Spinal cord (tissue), 10 donors: Measurements from ENCODE around the gene TSBP1. TPM values are rescaled to one million over a fixed set of nuclear protein-coding genes. Genes with fewer than 3 reads are reported as not detected.

Experiments used
- DNase-seq, 6 donors: peaks; one replicate each; pipeline versions ENCODE4 v3.0.0 to v3.0.0-alpha.2; 2013 to 2015; ENCODE audit warnings: low spot score in 6 of 6, low read depth in 4 of 6
- H3K27ac ChIP-seq: one replicate; pipeline ENCODE4 v1.5.1; 2013; ENCODE audit warnings: low read depth, low read length, control low read depth
- H3K27me3 ChIP-seq: one replicate; pipeline ENCODE4 v1.6.1; 2013; ENCODE audit warnings: low read length; ENCODE audit not compliant: control insufficient read depth, insufficient read depth
- H3K36me3 ChIP-seq: one replicate; pipeline ENCODE4 v1.6.1; 2013; ENCODE audit warnings: low read length; ENCODE audit not compliant: control insufficient read depth, insufficient read depth
- H3K4me1 ChIP-seq: one replicate; pipeline ENCODE4 v1.6.1; 2013; ENCODE audit warnings: low read length; ENCODE audit not compliant: control insufficient read depth, insufficient read depth
- H3K4me3 ChIP-seq: one replicate; pipeline ENCODE4 v1.5.1; 2013; ENCODE audit warnings: low read depth, low read length, control low read depth
- H3K9me3 ChIP-seq: one replicate; pipeline ENCODE4 v1.6.1; 2013; ENCODE audit warnings: low read length; ENCODE audit not compliant: control insufficient read depth, insufficient read depth
- WGBS: methylation state at CpG from one replicate; pipeline ENCODE4 v1.1.5; 2013; ENCODE audit warnings: missing lambda C conversion rate; ENCODE audit not compliant: insufficient coverage; 5-methylcytosine and 5-hydroxymethylcytosine counted together
- long read RNA-seq, 4 donors: transcript quantifications; one replicate each; lab custom pipeline, GENCODE V29; 2026
- polyA plus RNA-seq, 2 donors: library from polyadenylated mRNA; unstranded; fragments of 120-200 nt; gene quantifications; one replicate each; pipeline ENCODE4 v1.2.1, GENCODE V29; 2013; ENCODE audit not compliant: insufficient read length in 2 of 2
- total RNA-seq, 2 donors: library from RNA; depleted of rRNA in 1 of 2; stranded (reverse); fragments of 120-200 nt in 1 of 2; fragments of >200 nt in 1 of 2; gene quantifications; one replicate each; pipeline versions ENCODE4 v1.2.3 to v1.2.4, GENCODE V29; 2013 to 2014
- donor health status: healthy.

The TSBP1 gene
- not detected for total RNA-seq
- under 1 TPM in 1 of 2 donors, not detected in 1; 0.27 TPM for polyA plus RNA-seq
- long read RNA-seq, donor 1, result 0 reads
- long read RNA-seq, donor 2, result 0 reads
- long read RNA-seq, donor 3, result 0 reads
- long read RNA-seq, donor 4, result 0 reads

- Histone ChIP-seq H3K27me3 (no peaks in the 10 kb centered on the region), H3K4me1 (no peaks in the 10 kb centered on the region), H3K9me3 (no peaks in the 10 kb centered on the region), H3K27ac (no peak within 1 kb of the TSS), H3K36me3 (no peaks in the 10 kb centered on the region), H3K4me3 (no peak within 1 kb of the TSS)
- no peak for DNase-seq
Measured at GRCh38 chr6:32371803-32372202, at the start of gene TSBP1. TSS of gene TSBP1 (minus strand) at chr6:32371903. CDS start at chr6:32371706, 197 bp downstream.

DNA sequence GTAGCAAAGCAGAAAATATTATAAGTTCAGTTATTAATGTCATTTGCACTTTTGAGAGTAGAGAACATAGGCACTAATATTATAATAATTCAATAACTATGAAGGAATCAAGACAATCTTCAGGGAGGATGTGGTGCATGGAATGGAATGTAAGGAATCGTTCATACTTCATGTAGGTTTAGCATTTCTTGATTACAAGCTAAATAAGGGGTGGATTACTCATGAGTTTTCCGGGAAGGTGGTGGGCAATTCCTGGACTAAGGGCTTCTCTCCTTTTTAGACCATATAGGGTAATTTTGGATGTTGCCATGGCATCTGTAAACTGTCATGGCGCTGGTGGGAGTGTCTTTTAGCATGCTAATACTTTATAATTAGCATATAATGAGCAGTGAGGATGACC lies 44.3 kb upstream of the TSBP1 start:
- Histone ChIP-seq H3K27ac (no peak overlapping the region), H3K9me3 (no peaks in the 10 kb centered on the region), H3K4me1 (peaks cover 3% of the 10 kb centered on the region), H3K36me3 (no peaks in the 10 kb centered on the region), H3K4me3 (no peak overlapping the region), H3K27me3 (peaks cover 13% of the 10 kb centered on the region)
- DNase-seq, result no peak
- WGBS, result no CpG with 5 or more reads among the region's 3 CpGs

DNA sequence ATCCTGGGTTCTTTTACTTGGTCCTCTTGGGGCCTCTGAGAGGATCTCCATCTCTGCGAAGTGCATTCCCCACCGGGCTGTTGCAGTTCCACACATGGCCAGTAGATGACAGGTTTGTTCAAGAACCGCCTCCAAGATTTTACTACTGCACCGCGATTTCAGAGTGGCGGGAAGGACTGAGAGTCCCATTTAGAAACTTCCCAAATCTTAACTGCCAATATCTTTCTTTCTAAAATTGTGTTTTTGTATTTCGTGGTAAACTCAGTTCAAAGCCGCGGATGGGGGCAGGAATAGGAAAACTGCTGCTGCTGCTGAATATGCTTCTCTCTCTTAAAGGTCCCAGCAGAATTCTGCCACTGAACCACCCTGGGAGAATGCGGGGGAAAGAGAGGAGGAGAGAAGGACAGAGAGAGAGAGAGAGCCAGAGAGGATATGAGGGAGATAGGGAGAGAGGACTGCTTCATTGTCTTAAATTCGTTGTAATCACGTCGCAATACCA lies 43.9 kb upstream of the TSBP1 start:
- peaks cover 3% of the 10 kb centered on the region for H3K4me1 ChIP-seq
- no peaks in the 10 kb centered on the region for H3K9me3 ChIP-seq
- H3K27me3 ChIP-seq, result peaks cover 13% of the 10 kb centered on the region
- H3K4me3 ChIP-seq, result no peak overlapping the region
- H3K27ac ChIP-seq, result no peak overlapping the region
- peak in 5 of 6 donors; percentile 43 to 90 (median 53) for DNase-seq
- no peaks in the 10 kb centered on the region for H3K36me3 ChIP-seq
- WGBS, result 0% methylated on average over 4 of the region's 13 CpGs

GRCh38 chr6:32413427-32414047 lies 41.8 kb upstream of the TSBP1 start:
- Histone ChIP-seq H3K27ac (no peak overlapping the region), H3K36me3 (no peaks in the 10 kb centered on the region), H3K4me1 (peaks cover 3% of the 10 kb centered on the region), H3K4me3 (no peak overlapping the region), H3K27me3 (peaks cover 13% of the 10 kb centered on the region), H3K9me3 (no peaks in the 10 kb centered on the region)
- DNase-seq, result peak in 5 of 6 donors; percentile 24 to 89 (median 56)
- WGBS, result 0% methylated on average over 4 of the region's 11 CpGs

GRCh38 chr6:32411566-32412327 lies 40.0 kb upstream of the TSBP1 start:
- Histone ChIP-seq H3K36me3 (no peaks in the 10 kb centered on the region), H3K4me1 (peaks cover 3% of the 10 kb centered on the region), H3K27ac (no peak overlapping the region), H3K27me3 (peaks cover 13% of the 10 kb centered on the region), H3K4me3 (no peak overlapping the region), H3K9me3 (no peaks in the 10 kb centered on the region)
- 87% methylated on average over 6 of the region's 9 CpGs for WGBS
- no peak for DNase-seq

- Histone ChIP-seq H3K9me3 (no peaks in the 10 kb centered on the region), H3K4me1 (peaks cover 3% of the 10 kb centered on the region), H3K27ac (no peak overlapping the region), H3K36me3 (no peaks in the 10 kb centered on the region), H3K27me3 (peaks cover 13% of the 10 kb centered on the region), H3K4me3 (no peak overlapping the region)
- WGBS, result 44% methylated on average over 2 of the region's 5 CpGs
- DNase-seq, result no peak
Measured at GRCh38 chr6:32410906-32411305, 39.2 kb upstream of the TSBP1 start.

- no peaks in the 10 kb centered on the region for H3K9me3 ChIP-seq
- H3K27me3 ChIP-seq, result no peaks in the 10 kb centered on the region
- H3K4me1 ChIP-seq, result no peaks in the 10 kb centered on the region
- no peak within 1 kb of the TSS for H3K27ac ChIP-seq
- no peaks in the 10 kb centered on the region for H3K36me3 ChIP-seq
- WGBS, result 51% methylated on average over 3 of the region's 4 CpGs
- H3K4me3 ChIP-seq, result no peak within 1 kb of the TSS
- no peak for DNase-seq
Measured at GRCh38 chr6:32406857-32407256, 35.2 kb upstream of the TSBP1 start, which contains the start of gene BTNL2. TSS of gene BTNL2 (minus strand) at chr6:32407181. CDS start at chr6:32407123, 58 bp downstream.

DNA sequence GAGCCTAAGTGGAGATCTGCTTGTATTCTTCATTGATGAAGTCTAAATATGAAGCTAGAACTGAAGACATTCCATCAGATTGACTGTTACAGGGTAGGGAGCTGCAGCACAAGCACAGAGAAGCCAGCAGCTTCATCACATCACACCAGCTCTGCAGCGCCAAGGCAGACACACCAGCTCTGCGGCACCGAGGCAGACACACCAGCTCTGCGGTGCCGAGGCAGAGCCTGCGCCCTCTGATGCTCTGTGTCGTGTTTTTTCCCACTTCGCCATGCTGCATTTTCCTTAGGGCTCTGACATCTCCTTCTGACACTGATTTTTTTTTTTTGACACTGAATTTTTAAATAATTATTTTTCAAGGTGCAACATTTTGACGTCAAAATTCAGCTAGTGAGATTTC lies 34.5 kb upstream of the TSBP1 start:
- Histone ChIP-seq H3K9me3 (no peaks in the 10 kb centered on the region), H3K27ac (no peak overlapping the region), H3K4me3 (no peak overlapping the region), H3K27me3 (no peaks in the 10 kb centered on the region), H3K4me1 (no peaks in the 10 kb centered on the region), H3K36me3 (no peaks in the 10 kb centered on the region)
- WGBS, result 52% methylated on average over 7 of the region's 9 CpGs
- peak in 1 of 6 donors; percentile 10 for DNase-seq

- Histone ChIP-seq H3K4me3 (no peak overlapping the region), H3K4me1 (no peaks in the 10 kb centered on the region), H3K27ac (no peak overlapping the region), H3K36me3 (no peaks in the 10 kb centered on the region), H3K9me3 (no peaks in the 10 kb centered on the region), H3K27me3 (no peaks in the 10 kb centered on the region)
- no CpG with 5 or more reads among the region's 1 CpG for WGBS
- peak in 1 of 6 donors; percentile 36 for DNase-seq
Measured at GRCh38 chr6:32405656-32406055, 34.0 kb upstream of the TSBP1 start.
